GM12878 (cell line): ENCODE measurements around the gene SLC35E1. TPM values are rescaled to one million over a fixed set of nuclear protein-coding genes. Genes with fewer than 3 reads are reported as not detected.

Experiments used
- BCL11A ChIP-seq: IDR thresholded peaks from 2 replicates; pipeline ENCODE4 v1.6.1; 2011; ENCODE audit warnings: low read depth, low read length
- BHLHE40 ChIP-seq, 2 experiments: fragments of 450-650 bp in 1 of 2; IDR thresholded peaks; 2 replicates each; pipeline ENCODE4 v1.6.1; 2011 to 2017; ENCODE audit warnings: low read depth in 2 of 2, borderline replicate concordance in 1 of 2, improper control_type of control experiment in 1 of 2, low read length in 1 of 2, mild to moderate bottlenecking in 1 of 2
- E2F4 ChIP-seq: IDR thresholded peaks from 2 replicates; pipeline ENCODE4 v1.6.1; 2012; ENCODE audit warnings: low read depth, low read length, improper control_type of control experiment
- EED ChIP-seq: sonication (generic); IDR thresholded peaks from 2 replicates; pipeline ENCODE4 v1.6.1; 2016; ENCODE audit warnings: antibody characterized with exemption, low read depth
- HDAC2 ChIP-seq: fragments of 200-600 bp; sonication (generic); IDR thresholded peaks from 2 replicates; pipeline ENCODE4 v1.6.1; 2017
- HDAC6 ChIP-seq: fragments of 200-600 bp; sonication (generic); IDR thresholded peaks from one replicate; pipeline ENCODE4 v1.8.0; 2017; ENCODE audit warnings: antibody characterized with exemption; ENCODE audit not compliant: unreplicated experiment
- NFIC ChIP-seq: IDR thresholded peaks from 2 replicates; pipeline ENCODE4 v1.6.1; 2012; ENCODE audit warnings: low read depth, mild to moderate bottlenecking, inconsistent platforms, low read length, moderate library complexity
- NFYB ChIP-seq: IDR thresholded peaks from 2 replicates; pipeline ENCODE4 v1.6.1; 2011; ENCODE audit warnings: low read depth, mild to moderate bottlenecking, low read length, improper control_type of control experiment, moderate library complexity; ENCODE audit not compliant: insufficient read depth
- NR2C1 ChIP-seq: fragments of 450-650 bp; IDR thresholded peaks from 2 replicates; pipeline ENCODE4 v1.6.1; 2017; ENCODE audit warnings: antibody characterized with exemption, mild to moderate bottlenecking, moderate library complexity
- POLR2A ChIP-seq: IDR thresholded peaks from 2 replicates; pipeline ENCODE4 v1.6.1; 2011; ENCODE audit warnings: low read depth, mild to moderate bottlenecking, low read length
- POU2F2 ChIP-seq: IDR thresholded peaks from 3 replicates; pipeline ENCODE4 v1.6.1; 2011; ENCODE audit warnings: low read depth, mild to moderate bottlenecking, low read length, borderline replicate concordance
- RCOR1 ChIP-seq: conservative IDR thresholded peaks from 2 replicates; pipeline ENCODE4 v1.6.1; 2012; ENCODE audit warnings: low read depth, low read length, improper control_type of control experiment
- SREBF1 ChIP-seq: IDR thresholded peaks from 2 replicates; pipeline ENCODE4 v1.6.1; 2012; ENCODE audit warnings: mild to moderate bottlenecking, low read length
- SUZ12 ChIP-seq: fragments of 200-600 bp; sonication (generic); IDR thresholded peaks from one replicate; pipeline ENCODE4 v1.6.1; 2018; ENCODE audit warnings: antibody characterized with exemption, mild to moderate bottlenecking; ENCODE audit not compliant: unreplicated experiment
- WRNIP1 ChIP-seq: IDR thresholded peaks from 2 replicates; pipeline ENCODE4 v1.6.1; 2011; ENCODE audit warnings: low read depth, low read length, improper control_type of control experiment, borderline replicate concordance
- ZNF207 ChIP-seq: fragments of 450-650 bp; IDR thresholded peaks from 2 replicates; pipeline ENCODE4 v1.6.1; 2014; ENCODE audit warnings: antibody characterized with exemption, mild to moderate bottlenecking, borderline replicate concordance
- polyA plus RNA-seq, 11 experiments: library from polyadenylated mRNA; depleted of rRNA in 4 of 11; unstranded in 6 of 11; stranded (reverse) in 5 of 11; fragments of >200 nt; fragmentation: Nextera tagmentation in 4 of 11; fragmentation: Illumina TruSeq in 1 of 11; extraction: Ambion mirVana in 4 of 11; extraction: Trizol in 1 of 11; gene quantifications; 1 replicate in 1 of 11; 2 replicates in 10 of 11; pipeline versions ENCODE4 v1.2.1 to v1.2.3, GENCODE V29; 2011 to 2016; ENCODE audit warnings: inconsistent platforms in 2 of 11, missing spikeins in 2 of 11, low read depth in 1 of 11
- total RNA-seq, 4 experiments: library from RNA; depleted of rRNA in 3 of 4; stranded (reverse); fragments of >200 nt in 3 of 4; fragmentation: Illumina TruSeq in 1 of 4; extraction: Trizol in 1 of 4; gene quantifications; 2 replicates each; pipeline versions ENCODE4 v1.2.1 to v1.2.3, GENCODE V29; 2013 to 2021
- TF ChIP-seq, protein P1 (sequence below): fragments of 450-650 bp; conservative IDR thresholded peaks from 2 replicates; pipeline ENCODE4 v1.6.1; 2017; ENCODE audit warnings: mild to moderate bottlenecking, moderate library complexity
- TF ChIP-seq, protein P2 (sequence below): IDR thresholded peaks from 2 replicates; pipeline ENCODE4 v1.6.1; 2012; ENCODE audit warnings: improper control_type of control experiment, low read depth, low read length; ENCODE audit not compliant: insufficient replicate concordance
- TF ChIP-seq, protein P3 (sequence below): IDR thresholded peaks from 2 replicates; pipeline ENCODE4 v1.6.1; 2012; ENCODE audit warnings: low read depth, low read length, improper control_type of control experiment

The SLC35E1 gene
- total and polyA plus RNA-seq, 10 of the 15 experiments (the other 5 are each of a cell fraction or from before 2014, with no cell fraction given): 11.3 to 37.7 (median 22.1) TPM

- TF ChIP-seq, protein P1, sequence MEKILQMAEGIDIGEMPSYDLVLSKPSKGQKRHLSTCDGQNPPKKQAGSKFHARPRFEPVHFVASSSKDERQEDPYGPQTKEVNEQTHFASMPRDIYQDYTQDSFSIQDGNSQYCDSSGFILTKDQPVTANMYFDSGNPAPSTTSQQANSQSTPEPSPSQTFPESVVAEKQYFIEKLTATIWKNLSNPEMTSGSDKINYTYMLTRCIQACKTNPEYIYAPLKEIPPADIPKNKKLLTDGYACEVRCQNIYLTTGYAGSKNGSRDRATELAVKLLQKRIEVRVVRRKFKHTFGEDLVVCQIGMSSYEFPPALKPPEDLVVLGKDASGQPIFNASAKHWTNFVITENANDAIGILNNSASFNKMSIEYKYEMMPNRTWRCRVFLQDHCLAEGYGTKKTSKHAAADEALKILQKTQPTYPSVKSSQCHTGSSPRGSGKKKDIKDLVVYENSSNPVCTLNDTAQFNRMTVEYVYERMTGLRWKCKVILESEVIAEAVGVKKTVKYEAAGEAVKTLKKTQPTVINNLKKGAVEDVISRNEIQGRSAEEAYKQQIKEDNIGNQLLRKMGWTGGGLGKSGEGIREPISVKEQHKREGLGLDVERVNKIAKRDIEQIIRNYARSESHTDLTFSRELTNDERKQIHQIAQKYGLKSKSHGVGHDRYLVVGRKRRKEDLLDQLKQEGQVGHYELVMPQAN: peak; percentile 52; the same call in 1 of the 2 replicates
- peak; percentile 31; the same call in 2 of the 3 replicates for TF ChIP-seq POU2F2
- 0 out of 2 replicates have a peak, but pooled peaks have one; percentile 8 for TF ChIP-seq NFYB
- TF ChIP-seq NFIC: no peak
- peak; percentile 66 for TF ChIP-seq POLR2A
- no peak for TF ChIP-seq HDAC2
- no peak; the same call in 1 of the 2 replicates for TF ChIP-seq WRNIP1
- no peak for TF ChIP-seq NR2C1
- TF ChIP-seq, protein P2, sequence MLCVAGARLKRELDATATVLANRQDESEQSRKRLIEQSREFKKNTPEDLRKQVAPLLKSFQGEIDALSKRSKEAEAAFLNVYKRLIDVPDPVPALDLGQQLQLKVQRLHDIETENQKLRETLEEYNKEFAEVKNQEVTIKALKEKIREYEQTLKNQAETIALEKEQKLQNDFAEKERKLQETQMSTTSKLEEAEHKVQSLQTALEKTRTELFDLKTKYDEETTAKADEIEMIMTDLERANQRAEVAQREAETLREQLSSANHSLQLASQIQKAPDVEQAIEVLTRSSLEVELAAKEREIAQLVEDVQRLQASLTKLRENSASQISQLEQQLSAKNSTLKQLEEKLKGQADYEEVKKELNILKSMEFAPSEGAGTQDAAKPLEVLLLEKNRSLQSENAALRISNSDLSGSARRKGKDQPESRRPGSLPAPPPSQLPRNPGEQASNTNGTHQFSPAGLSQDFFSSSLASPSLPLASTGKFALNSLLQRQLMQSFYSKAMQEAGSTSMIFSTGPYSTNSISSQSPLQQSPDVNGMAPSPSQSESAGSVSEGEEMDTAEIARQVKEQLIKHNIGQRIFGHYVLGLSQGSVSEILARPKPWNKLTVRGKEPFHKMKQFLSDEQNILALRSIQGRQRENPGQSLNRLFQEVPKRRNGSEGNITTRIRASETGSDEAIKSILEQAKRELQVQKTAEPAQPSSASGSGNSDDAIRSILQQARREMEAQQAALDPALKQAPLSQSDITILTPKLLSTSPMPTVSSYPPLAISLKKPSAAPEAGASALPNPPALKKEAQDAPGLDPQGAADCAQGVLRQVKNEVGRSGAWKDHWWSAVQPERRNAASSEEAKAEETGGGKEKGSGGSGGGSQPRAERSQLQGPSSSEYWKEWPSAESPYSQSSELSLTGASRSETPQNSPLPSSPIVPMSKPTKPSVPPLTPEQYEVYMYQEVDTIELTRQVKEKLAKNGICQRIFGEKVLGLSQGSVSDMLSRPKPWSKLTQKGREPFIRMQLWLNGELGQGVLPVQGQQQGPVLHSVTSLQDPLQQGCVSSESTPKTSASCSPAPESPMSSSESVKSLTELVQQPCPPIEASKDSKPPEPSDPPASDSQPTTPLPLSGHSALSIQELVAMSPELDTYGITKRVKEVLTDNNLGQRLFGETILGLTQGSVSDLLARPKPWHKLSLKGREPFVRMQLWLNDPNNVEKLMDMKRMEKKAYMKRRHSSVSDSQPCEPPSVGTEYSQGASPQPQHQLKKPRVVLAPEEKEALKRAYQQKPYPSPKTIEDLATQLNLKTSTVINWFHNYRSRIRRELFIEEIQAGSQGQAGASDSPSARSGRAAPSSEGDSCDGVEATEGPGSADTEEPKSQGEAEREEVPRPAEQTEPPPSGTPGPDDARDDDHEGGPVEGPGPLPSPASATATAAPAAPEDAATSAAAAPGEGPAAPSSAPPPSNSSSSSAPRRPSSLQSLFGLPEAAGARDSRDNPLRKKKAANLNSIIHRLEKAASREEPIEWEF: peak; percentile 98
- peak; percentile 76 to 85 for TF ChIP-seq BHLHE40 (IDR thresholded peaks at IDR 0.05; ENCODE audit: borderline replicate concordance in 1 of 2, low read depth in 2 of 2, low read length in 1 of 2)
- TF ChIP-seq ZNF207: no peak
- TF ChIP-seq SREBF1: no peak
- TF ChIP-seq E2F4: no peak
- TF ChIP-seq BCL11A: 0 out of 2 replicates have a peak, but pooled peaks have one; percentile 24
- TF ChIP-seq RCOR1: no peak
- peak; percentile 72 for TF ChIP-seq EED
- TF ChIP-seq, protein P3, sequence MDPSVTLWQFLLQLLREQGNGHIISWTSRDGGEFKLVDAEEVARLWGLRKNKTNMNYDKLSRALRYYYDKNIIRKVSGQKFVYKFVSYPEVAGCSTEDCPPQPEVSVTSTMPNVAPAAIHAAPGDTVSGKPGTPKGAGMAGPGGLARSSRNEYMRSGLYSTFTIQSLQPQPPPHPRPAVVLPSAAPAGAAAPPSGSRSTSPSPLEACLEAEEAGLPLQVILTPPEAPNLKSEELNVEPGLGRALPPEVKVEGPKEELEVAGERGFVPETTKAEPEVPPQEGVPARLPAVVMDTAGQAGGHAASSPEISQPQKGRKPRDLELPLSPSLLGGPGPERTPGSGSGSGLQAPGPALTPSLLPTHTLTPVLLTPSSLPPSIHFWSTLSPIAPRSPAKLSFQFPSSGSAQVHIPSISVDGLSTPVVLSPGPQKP: 0 out of 2 replicates have a peak, but pooled peaks have one; percentile 35
- no peak for TF ChIP-seq SUZ12
- no peak for TF ChIP-seq HDAC6
Observed at GRCh38 chr19:16586991-16587832, 15.0 kb upstream of the SLC35E1 start (continued).
